ENCODE measurements around the gene NAALADL2. TPM values are rescaled to one million over a fixed set of nuclear protein-coding genes. Genes with fewer than 3 reads are reported as not detected.

Gene NAALADL2
- total RNA-seq, 1 experiment from 2014 or later, result 1.6 TPM

GRCh38 chr3:174938102-174938501, 79.0 kb downstream of the NAALADL2 start:
- Histone ChIP-seq H2AFZ (ENCODE audit: low read length) (no peak overlapping the region), H3K23me2 (ENCODE audit: insufficient read length, low read depth, low read length, poor library complexity, severe bottlenecking) (no peaks in the 10 kb centered on the region), H3K27me3 (ENCODE audit: insufficient read depth, low read length) (no peaks in the 10 kb centered on the region), H2BK20ac (ENCODE audit: low read depth, low read length, poor library complexity, severe bottlenecking) (no peak overlapping the region), H2BK120ac (ENCODE audit: low read depth, low read length, poor library complexity, severe bottlenecking) (no peak overlapping the region), H4K5ac (ENCODE audit: insufficient read length, low read depth, low read length) (no peak overlapping the region), H3K4me2 (ENCODE audit: insufficient read depth, insufficient read length, low read length) (no peak overlapping the region), H3K4me1 (ENCODE audit: insufficient read depth, low read length) (no peaks in the 10 kb centered on the region), H4K8ac (replicated peaks; ENCODE audit: insufficient read length, low read depth, low read length) (no peak overlapping the region), H3K79me1 (ENCODE audit: insufficient read depth, low read depth, low read length, poor library complexity, severe bottlenecking) (no peaks in the 10 kb centered on the region), H3K18ac (ENCODE audit: insufficient read length, low read depth, low read length) (no peak overlapping the region), H3K14ac (ENCODE audit: insufficient read depth, low read length) (no peak overlapping the region), H2AK5ac (ENCODE audit: insufficient read length, low read length) (no peak overlapping the region), H3K79me2 (ENCODE audit: insufficient read depth, low read length) (no peaks in the 10 kb centered on the region), H3K9me3 (ENCODE audit: control insufficient read depth, low read depth, low read length) (no peaks in the 10 kb centered on the region), H3K23ac (ENCODE audit: insufficient read length, low read depth, low read length) (no peak overlapping the region), H3T11ph (ENCODE audit: low read length) (no peak overlapping the region), H3K9ac (ENCODE audit: extremely low read depth, insufficient read length, low read length) (no peak overlapping the region), H4K91ac (ENCODE audit: insufficient read length, low read depth, low read length) (no peak overlapping the region), H3K4ac (ENCODE audit: low read depth, low read length) (no peak overlapping the region), H3K27ac (ENCODE audit: insufficient read length, low read depth, low read length) (no peak overlapping the region), H2BK15ac (ENCODE audit: low read depth, low read length) (no peak overlapping the region), H4K20me1 (ENCODE audit: control insufficient read depth, insufficient read depth, insufficient read length) (no peaks in the 10 kb centered on the region), H3K56ac (ENCODE audit: insufficient read length, low read depth, low read length) (no peak overlapping the region), H2BK12ac (ENCODE audit: insufficient read length, low read depth, low read length) (no peak overlapping the region), H2BK5ac (ENCODE audit: insufficient read length, low read length) (no peak overlapping the region)
- no peak for TF ChIP-seq CTCF (conservative IDR thresholded peaks at IDR 0.05)
- peaks cover 7 to 21% of the 10 kb centered on the region in 2 experiments; a peak in 4 of 5 replicates for H3K9me3 Mint-ChIP-seq
- H3K27ac Mint-ChIP-seq, result no peak overlapping the region
- no peaks in the 10 kb centered on the region; the same call in 1 of the 2 replicates for H3K27me3 Mint-ChIP-seq (ENCODE audit: low read depth)
- WGBS (ENCODE audit: extremely low coverage, insufficient read length, low lambda C conversion rate), result no CpG with 5 or more reads among the region's 4 CpGs
- no peak overlapping the region for H3K4me3 Mint-ChIP-seq
- H3K36me3 Mint-ChIP-seq (ENCODE audit: insufficient read depth in 1 of 3, low read depth in 3 of 3), result peaks cover 4 to 28% (median 16%) of the 10 kb centered on the region in 3 experiments; a peak in 6 of 7 replicates
- DNase-seq, result no peak
- peaks cover 21 to 23% of the 10 kb centered on the region in 2 experiments for H3K4me1 Mint-ChIP-seq

Data from H9 (cell line).